NOMO-1 treated with dmso at 0.1 percent for 144 hours (cell line): ENCODE measurements around the gene FDXACB1.
A peak's percentile ranks its signal among the peaks of the same experiment; 100 is the strongest.

ENCODE experiments used
- DNase-seq: peaks from one replicate; lab custom pipeline; 2025; ENCODE audit not compliant: unreplicated experiment; lab: John Stamatoyannopoulos, UW

The FDXACB1 gene

DNA sequence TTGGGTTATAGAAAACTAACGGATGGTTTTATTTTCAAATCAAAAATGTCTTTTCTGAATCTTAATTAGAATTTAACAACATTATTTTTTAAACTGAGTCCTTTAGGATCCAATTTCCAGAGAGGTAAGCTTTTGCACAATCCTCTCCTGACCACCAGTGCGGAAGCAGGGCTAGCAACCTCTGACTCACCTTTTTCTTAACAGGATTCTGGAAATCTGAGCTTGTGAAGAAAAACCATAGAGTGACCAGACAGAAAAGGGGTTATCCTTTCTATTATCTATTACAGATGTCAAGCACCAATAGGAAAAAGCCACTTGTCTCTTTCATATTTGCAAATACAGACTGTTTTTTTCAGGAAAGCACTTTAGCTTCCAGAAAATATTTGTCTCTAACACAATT lies 32.9 kb downstream of the FDXACB1 start:
- DNase-seq, result no peak

DNA sequence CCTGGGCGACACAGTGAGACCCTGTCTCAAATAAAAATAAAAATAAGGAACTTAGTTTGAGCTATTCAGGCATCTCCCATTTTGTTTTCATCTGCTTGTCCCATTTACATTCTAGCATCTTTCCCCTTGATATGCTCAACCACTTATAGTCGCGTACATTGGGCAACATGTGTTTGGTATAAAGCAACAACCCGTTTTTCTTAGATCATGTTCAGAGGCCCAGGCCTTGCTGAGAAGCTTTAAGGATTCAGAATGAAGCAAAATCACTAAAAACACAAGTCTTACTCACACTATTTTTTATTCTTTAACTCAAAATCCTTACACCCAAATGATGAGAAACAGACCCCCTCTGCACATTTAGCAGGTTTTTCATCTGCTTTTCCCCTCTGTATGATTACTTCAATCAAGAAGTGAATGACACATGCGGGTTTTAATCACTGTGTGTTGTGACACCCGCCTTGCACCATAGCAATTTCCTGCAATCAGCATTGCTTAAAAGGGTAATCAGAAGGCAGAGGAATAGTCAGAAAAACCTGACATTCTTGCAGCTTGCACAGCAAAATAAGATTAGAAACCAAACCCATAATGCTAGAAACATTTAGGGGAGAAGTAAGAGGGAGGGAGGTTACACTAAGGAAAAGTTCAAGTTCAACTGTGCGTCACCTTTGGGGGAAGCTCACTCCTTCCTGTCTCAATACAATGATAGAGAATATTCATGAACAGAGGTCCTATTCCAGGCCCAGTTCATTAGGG lies 33.5 kb downstream of the FDXACB1 start:
- peak; percentile 75 for DNase-seq

DNA sequence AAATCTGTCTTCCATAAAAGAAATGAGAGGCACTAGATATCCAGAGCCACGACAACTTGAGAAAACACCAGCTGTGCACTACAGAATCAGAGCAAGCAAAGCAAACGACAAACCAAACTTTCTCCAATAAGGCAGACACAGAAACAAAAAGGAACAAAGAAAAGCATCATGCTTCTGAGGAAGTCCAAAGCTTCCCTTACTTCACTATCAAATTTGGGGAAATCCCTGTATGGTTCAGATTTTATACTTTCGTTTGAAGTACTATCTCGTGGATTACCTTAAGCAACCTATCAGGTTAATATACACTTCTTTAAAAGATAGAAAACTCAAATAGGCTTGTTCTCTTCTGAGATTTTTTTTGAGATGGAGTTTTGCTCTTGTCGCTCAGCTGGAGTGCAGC lies 35.3 kb downstream of the FDXACB1 start:
- DNase-seq, result no peak

DNA sequence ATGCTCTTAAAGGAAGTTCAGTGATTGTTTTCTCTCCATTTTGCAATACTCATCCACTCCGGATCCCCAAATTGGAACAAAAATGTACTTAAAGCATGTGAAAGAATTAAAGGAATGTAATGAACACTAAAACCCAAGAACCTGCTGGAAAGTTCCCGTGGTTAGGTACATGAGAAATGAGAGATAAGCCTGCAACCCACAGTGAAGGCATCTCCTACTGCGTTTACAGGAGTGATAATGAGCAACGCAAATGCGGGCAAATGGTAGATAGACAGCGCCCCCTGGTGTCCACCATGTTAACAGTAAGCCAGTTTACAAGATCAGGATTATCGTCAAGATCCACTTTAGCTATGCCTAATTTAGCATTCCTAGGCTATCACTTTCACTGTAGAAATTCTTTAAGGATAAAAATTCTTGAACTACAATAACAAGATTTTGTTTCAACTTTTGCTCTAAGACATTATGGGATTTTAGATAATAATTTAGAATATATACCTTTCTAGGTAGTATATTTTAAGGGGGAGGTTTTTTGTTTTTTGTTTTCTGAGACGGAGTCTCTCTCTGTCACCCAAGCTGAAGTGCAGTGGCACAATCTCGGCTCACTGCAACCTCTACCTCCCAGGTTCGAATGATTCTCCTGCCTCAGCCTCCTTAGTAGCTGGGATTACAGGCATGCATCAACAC lies 37.5 kb downstream of the FDXACB1 start:
- peak; percentile 48 for DNase-seq

DNA sequence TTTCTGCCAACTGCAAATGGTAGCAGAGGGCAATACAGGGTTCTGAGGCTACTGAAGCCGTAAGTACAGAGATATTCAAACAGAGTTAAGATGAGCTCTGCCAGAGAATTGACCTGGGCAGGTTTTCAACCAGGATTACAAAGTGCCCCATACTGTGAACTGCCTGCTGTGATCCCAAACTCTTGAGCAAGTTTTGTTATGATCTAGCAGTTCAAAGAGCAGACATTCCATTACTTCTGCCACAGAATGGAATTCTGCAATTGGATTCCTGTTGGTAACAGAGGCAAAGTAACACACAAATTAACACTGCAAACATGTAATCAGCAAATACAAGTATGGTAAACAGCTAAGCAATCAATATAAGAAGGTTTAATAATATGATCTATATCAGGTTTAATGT lies 38.8 kb downstream of the FDXACB1 start:
- no peak for DNase-seq

DNA sequence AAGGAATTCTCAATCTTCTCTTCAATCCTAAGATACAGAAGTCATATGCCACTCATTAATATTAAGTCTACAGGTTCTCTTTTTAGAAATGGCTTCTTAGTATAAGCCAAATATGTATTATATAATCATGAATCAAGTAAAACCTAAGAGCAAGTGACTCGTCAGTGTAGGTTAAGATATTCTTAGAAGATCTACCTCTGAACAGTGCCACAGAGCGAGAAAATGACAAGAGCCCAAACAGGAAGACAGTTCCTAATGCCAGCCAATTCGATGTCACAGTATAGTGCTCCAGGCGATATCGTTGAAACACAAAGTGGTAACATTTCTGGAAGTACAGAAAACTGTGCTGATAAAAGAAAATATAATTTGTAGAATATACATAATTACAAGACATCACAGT lies 40.9 kb downstream of the FDXACB1 start:
- DNase-seq, result no peak

DNA sequence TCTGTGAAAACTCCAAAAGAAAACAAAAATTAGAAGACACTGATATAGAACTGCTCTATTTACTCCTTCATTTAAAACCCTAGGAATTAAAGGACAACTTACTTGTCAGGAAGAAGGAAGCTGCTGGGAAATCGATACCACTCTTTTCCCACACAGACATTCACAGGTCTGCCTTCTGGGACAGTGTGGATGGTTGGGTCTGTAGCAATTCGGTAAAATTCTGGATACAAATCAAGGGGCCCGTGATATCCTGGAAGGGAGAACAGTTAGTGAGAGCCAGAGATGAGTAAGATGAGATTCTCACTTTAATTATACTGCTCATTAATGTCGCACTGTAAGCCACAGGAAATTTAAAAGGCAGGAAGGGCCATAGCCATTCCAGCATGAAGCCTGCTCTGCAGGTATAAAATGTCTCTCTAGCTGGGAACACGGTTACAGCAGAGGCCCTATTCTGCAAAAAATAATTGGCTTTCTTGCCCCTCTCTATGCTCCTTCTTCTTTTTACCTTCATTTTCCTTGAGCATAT lies 41.5 kb downstream of the FDXACB1 start:
- no peak for DNase-seq

DNA sequence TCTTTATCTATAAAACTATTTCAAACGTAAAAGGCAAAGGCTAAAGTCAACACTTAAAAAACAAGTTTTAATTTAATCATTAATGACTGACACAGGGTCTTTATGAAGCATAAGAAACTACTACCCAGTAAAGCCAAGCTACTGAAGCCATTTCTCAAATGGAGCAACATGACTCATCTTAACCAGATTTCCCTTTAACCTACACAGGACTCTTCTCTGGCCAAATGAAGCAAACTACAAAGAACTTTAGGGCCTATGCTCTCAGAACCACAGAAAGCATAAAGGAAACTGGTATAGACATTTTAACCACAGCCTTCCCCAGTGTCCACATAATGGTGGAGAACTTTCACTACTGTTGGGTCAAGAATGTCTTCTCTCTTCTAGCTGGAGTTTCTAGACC lies 42.2 kb downstream of the FDXACB1 start:
- no peak for DNase-seq

DNA sequence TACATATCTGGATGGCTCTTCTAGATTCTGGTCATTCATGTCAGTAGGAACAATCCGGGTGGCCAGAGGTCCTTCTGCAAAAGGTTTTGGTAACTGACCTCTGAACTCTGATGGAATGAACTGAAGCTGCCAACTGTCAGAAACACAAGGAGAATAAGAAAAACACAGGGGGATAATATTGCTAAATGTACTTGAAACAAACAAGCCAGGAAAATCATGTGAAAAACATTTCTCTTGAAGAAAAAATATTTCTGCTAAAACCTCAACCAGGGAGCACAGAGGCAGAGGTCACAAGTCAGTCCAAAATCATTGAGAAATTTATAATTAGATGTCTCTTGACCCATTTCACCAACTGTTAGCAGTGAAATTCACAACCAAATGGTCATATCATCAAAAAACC lies 42.8 kb downstream of the FDXACB1 start:
- DNase-seq, result no peak

DNA sequence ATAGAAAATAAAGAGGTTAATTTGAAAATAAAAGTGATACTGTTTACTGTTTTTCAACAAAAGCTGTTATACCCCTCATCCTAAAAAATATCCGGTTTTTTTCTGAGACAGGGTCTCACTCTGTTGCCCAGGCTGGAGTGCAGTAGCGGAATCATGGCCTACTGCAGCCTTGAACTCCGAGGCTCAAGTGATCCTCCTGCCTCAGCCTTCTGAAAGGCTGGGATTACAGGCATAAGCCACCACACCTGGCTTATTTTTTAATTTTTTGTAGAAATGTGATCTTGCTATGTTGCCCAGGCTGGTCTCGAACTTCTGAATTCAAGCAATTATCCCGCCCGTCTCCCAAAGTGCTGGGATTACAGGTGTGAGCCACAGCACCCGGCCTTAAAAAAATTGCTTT lies 43.3 kb downstream of the FDXACB1 start:
- no peak for DNase-seq

DNA sequence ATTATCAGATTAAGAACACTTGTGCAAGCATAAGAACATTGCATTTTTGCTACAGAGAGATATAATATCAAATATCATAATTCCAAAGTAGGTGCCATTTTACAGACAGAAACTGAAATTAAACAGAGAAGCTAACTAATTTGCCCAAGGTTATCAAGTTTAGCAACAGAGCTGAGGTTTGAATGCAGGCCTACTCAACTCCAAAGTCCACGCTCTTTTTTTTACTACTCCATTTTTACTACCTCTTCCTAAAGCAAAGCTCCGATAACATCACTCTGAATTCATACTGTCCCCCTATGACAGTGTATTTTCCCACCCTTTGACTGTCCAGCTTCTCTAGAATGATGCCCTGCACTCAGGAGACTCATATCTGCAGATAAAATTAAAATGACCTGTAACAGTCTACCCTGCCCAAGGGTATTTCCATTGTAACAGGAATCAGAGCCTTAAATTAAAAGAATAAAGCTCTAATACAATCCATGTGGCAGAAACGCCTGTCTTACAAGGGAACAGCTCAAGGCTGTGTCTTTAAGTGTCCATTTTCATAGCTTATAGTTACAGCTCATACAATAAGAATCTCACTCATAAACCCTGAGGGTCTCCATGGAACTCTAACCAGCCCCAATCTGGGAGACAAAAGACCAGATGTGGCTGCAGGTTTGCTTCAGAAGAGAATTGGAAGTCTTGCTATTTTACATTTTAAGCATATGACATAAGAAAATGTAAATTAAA lies 44.4 kb downstream of the FDXACB1 start:
- no peak for DNase-seq

DNA sequence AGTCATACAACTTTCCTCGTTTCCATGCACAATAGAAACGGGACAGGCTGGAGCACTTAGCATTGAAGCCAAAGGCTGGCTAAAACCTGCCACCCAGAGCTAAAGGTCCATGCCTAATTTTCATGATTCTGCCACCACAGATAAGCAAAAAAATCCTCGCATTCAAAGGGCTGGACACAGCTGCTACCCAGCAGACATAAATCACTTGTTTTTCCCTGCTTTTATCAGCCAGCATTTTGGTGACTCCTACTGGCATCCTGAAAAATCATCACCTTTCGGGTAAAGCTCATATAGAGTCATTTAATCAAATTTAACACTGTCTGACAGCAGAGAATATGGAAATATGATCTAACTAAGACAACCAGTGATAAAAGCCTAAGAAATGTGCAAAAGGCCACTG lies 45.4 kb downstream of the FDXACB1 start:
- no peak for DNase-seq

DNA sequence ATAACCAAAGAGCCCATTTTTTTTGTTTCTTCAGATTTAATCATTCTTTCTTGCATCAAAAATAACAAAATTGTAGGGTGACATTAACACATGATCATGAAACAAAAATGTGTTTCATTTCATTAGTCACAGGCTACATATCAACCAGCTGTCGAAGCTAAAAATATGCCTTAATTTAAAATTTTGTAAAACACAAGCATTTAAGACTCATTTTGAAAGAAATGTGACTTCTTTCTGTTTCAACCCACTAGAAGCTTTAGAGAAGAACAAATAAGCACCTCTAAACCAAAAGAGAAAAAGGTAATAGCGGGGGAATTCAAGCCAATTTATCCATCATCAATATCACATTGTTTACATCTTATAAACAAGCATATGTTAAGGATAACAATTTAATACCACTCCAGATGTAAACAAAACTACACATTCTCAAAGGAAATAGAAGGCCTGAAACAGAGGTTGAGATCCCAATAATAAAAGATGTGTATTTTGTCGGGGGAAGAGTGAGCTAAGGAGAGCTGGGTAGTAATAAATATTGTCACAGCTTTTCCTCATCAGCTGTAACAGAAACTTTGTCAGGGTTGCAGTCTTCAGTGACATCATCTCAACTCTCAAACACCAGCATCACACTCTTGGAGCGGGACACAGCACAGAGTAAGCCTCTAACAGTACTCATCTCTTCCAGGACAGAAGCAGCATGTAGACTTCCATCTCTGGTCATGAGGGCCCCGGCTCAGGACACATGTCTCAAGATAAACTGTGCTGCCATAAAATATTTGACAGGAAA lies 49.6 kb downstream of the FDXACB1 start:
- no peak for DNase-seq

DNA sequence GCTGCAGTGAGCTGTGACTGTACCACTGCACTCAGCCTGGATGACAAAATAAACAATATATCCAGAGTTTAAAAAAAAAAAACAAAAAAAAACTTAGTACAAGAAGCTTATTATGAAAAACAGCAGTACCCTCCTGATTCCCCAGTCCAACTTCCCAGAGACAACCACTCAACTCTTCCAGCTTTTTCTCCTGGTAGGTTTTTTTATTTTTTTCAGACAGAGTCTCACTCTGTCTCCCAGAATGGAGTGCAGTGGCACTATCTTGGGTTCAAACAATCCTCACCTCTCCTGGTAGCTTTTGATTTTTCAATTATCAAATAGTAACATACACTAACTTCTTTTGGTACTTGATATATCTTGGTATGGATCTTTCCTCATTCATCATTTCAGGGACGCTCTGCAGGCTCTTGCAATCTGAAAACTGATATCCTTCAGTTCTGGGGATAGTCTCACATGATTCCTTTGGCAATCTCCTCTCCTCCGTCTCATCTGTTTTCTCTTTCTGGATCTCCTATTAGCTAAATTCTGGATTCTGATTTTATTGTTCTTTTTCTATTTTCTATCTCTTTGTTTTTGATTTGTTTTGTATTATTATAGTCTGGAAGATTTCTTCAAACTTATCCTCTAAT lies 52.5 kb downstream of the FDXACB1 start:
- DNase-seq, result no peak
